GM19035 (cell line): Measurements from ENCODE around the gene TULP4.
A peak's percentile ranks its signal among the peaks of the same experiment; 100 is the strongest.

Source experiments
- ATAC-seq: cut with Tn5 transposase; IDR thresholded peaks from one replicate; pipeline ENCODE4 v1.9.1; 2021; ENCODE audit not compliant: unreplicated experiment

The TULP4 gene

GRCh38 chr6:158356586-158357546, 44.6 kb downstream of the TULP4 start:
- peak; percentile 33 for ATAC-seq

- ATAC-seq = peak; percentile 67
Measured at GRCh38 chr6:158357570-158358216, 45.4 kb downstream of the TULP4 start.

- ATAC-seq = no peak
Measured at GRCh38 chr6:158358450-158359077, 46.3 kb downstream of the TULP4 start.

- no peak for ATAC-seq
Measured at GRCh38 chr6:158361068-158361467, 48.8 kb downstream of the TULP4 start.

- no peak for ATAC-seq
Measured at GRCh38 chr6:158361961-158362669, 49.9 kb downstream of the TULP4 start.

- ATAC-seq = no peak
Measured at GRCh38 chr6:158366363-158366762, 54.1 kb downstream of the TULP4 start.

- ATAC-seq = no peak
Measured at GRCh38 chr6:158367816-158368215, 55.6 kb downstream of the TULP4 start.

GRCh38 chr6:158369241-158369640, 57.0 kb downstream of the TULP4 start:
- ATAC-seq = no peak

GRCh38 chr6:158370805-158371204, 58.5 kb downstream of the TULP4 start:
- no peak for ATAC-seq

GRCh38 chr6:158371261-158371660, 59.0 kb downstream of the TULP4 start:
- no peak for ATAC-seq

- no peak for ATAC-seq
Measured at GRCh38 chr6:158372574-158372973, 60.3 kb downstream of the TULP4 start.

- ATAC-seq = no peak
Measured at GRCh38 chr6:158373214-158373613, 60.9 kb downstream of the TULP4 start.

- no peak for ATAC-seq
Measured at GRCh38 chr6:158374020-158374419, 61.8 kb downstream of the TULP4 start.

GRCh38 chr6:158376631-158377081, 64.4 kb downstream of the TULP4 start:
- no peak for ATAC-seq

- no peak for ATAC-seq
Measured at GRCh38 chr6:158377860-158378259, 65.6 kb downstream of the TULP4 start.

GRCh38 chr6:158379336-158379735, 67.1 kb downstream of the TULP4 start:
- no peak for ATAC-seq

GRCh38 chr6:158381214-158381613, 68.9 kb downstream of the TULP4 start:
- no peak for ATAC-seq

- ATAC-seq = no peak
Measured at GRCh38 chr6:158382491-158382890, 70.2 kb downstream of the TULP4 start.

- ATAC-seq = no peak
Measured at GRCh38 chr6:158383057-158383456, 70.8 kb downstream of the TULP4 start.

- ATAC-seq = no peak
Measured at GRCh38 chr6:158383542-158383941, 71.3 kb downstream of the TULP4 start.

- no peak for ATAC-seq
Measured at GRCh38 chr6:158384671-158385110, 72.4 kb downstream of the TULP4 start.
